ENCODE measurements around the gene FGFBP3.

The FGFBP3 gene

DNA sequence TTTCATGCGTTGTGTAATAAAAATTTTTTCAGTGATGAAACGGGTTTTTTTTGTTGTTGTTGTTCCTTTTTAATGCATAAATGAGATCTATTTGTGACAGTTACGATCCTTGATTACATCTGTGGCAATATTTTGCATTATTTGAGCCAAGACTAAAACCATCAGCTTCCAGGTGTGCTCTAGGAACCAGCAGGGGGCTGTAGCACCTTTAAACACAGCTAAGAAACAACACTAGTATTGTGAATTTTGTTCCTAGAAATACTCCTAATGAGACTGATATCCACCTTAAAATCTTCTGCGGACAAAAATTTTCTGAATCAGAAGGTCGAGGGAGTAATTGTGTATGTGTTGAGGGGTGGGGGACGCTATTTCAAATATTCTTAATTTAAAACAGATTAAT is 52.6 kb downstream of the FGFBP3 start:
- peak; percentile 7 for DNase-seq (ENCODE audit: low read depth)

Measured in EH (cell line).